Peyer's patch (tissue), 4 donors: ENCODE data around the gene TRAP1. TPM values are rescaled to one million over a fixed set of nuclear protein-coding genes. Genes with fewer than 3 reads are reported as not detected.
A peak's percentile ranks its signal among the peaks of the same experiment; 100 is the strongest.

Experiments
- DNase-seq, 3 donors: peaks; one replicate each; pipeline ENCODE4 v3.0.0-alpha.2; 2017 to 2019
- H3K27ac ChIP-seq, 4 donors: fragments of 200-600 bp; sonication (generic); one replicate each; pipeline ENCODE4 v1.5.1; 2016 to 2019
- H3K27me3 ChIP-seq, 2 donors: fragments of 200-600 bp; sonication (generic); one replicate each; pipeline ENCODE4 v1.5.1; 2019
- H3K36me3 ChIP-seq, 3 donors: fragments of 200-600 bp; sonication (generic); one replicate each; pipeline ENCODE4 v1.5.1; 2016 to 2019
- H3K4me1 ChIP-seq, 4 donors: fragments of 200-600 bp; sonication (generic); one replicate each; pipeline ENCODE4 v1.5.1; 2016 to 2019
- H3K4me3 ChIP-seq, 4 donors: fragments of 200-600 bp; sonication (generic); 1 replicate in 3 of 4; 2 replicates in 1 of 4; pipeline ENCODE4 v1.5.1; 2016 to 2019; ENCODE audit warnings: mild to moderate bottlenecking in 1 of 4
- H3K9me3 ChIP-seq, 4 donors: fragments of 200-600 bp; sonication (generic); one replicate each; pipeline ENCODE4 v1.5.1; 2016 to 2019; ENCODE audit warnings: mild to moderate bottlenecking in 1 of 4
- CTCF ChIP-seq, 6 experiments: fragments of 450-650 bp in 4 of 6; fragments of 200-600 bp in 2 of 6; sonication (generic) in 1 of 6; IDR thresholded peaks; one replicate each; pipeline ENCODE4 v1.5.1; 2017 to 2019; ENCODE audit warnings: antibody characterized with exemption in 6 of 6, mild to moderate bottlenecking in 3 of 6, moderate library complexity in 1 of 6
- POLR2A ChIP-seq, 2 donors: fragments of 450-650 bp; IDR thresholded peaks; one replicate each; pipeline ENCODE4 v1.5.1; 2017; ENCODE audit warnings: antibody characterized with exemption in 2 of 2, mild to moderate bottlenecking in 2 of 2, moderate library complexity in 2 of 2
- total RNA-seq, 4 donors: library from RNA; depleted of rRNA; stranded (reverse); fragments of >200 nt; gene quantifications; one replicate each; pipeline ENCODE4 v1.1.0, GENCODE V29; 2016

The TRAP1 gene
- total RNA-seq, 4 donors from 2014 or later = 18.9 to 151 (median 52.8) TPM

GRCh38 chr16:3732171-3732570, 14.8 kb upstream of the TRAP1 start:
- Histone ChIP-seq H3K4me1 (no peaks in the 10 kb centered on the region), H3K4me3 (no peak overlapping the region), H3K27me3 (no peaks in the 10 kb centered on the region), H3K36me3 (peaks cover 0 to 94% (median 0%) of the 10 kb centered on the region in 3 donors), H3K9me3 (no peaks in the 10 kb centered on the region), H3K27ac (no peak overlapping the region)
- TF ChIP-seq CTCF (IDR thresholded peaks at IDR 0.05) (no peak), POLR2A (IDR thresholded peaks at IDR 0.05) (no peak)
- peak in 1 of 3 donors; percentile 19 for DNase-seq

- TF ChIP-seq CTCF (IDR thresholded peaks at IDR 0.05) = no peak
- TF ChIP-seq POLR2A (IDR thresholded peaks at IDR 0.05) = no peak
- Histone ChIP-seq H3K9me3 (no peaks in the 10 kb centered on the region), H3K36me3 (peaks cover 0 to 95% (median 0%) of the 10 kb centered on the region in 3 donors), H3K4me3 (no peak overlapping the region), H3K27ac (no peak overlapping the region), H3K4me1 (no peaks in the 10 kb centered on the region), H3K27me3 (no peaks in the 10 kb centered on the region)
- peak in 2 of 3 donors; percentile 25 to 46 for DNase-seq
These were observed 14.0 kb upstream of the TRAP1 start for GRCh38 chr16:3731126-3731935.

GRCh38 chr16:3730161-3731125, 13.1 kb upstream of the TRAP1 start:
- no peak overlapping the region for H3K4me3 ChIP-seq
- DNase-seq = peak in 2 of 3 donors; percentile 32 to 36
- H3K9me3 ChIP-seq = no peaks in the 10 kb centered on the region
- no peaks in the 10 kb centered on the region for H3K4me1 ChIP-seq
- peaks cover 0 to 90% (median 0%) of the 10 kb centered on the region in 3 donors for H3K36me3 ChIP-seq
- no peaks in the 10 kb centered on the region for H3K27me3 ChIP-seq
- no peak overlapping the region for H3K27ac ChIP-seq
- TF ChIP-seq CTCF (IDR thresholded peaks at IDR 0.05) (no peak), POLR2A (IDR thresholded peaks at IDR 0.05) (no peak)

- H3K36me3 ChIP-seq = peaks cover 0 to 80% (median 0%) of the 10 kb centered on the region in 3 donors
- no peaks in the 10 kb centered on the region for H3K4me1 ChIP-seq
- peak in 2 of 3 donors; percentile 42 to 43 for DNase-seq
- no peak overlapping the region for H3K27ac ChIP-seq
- TF ChIP-seq POLR2A (IDR thresholded peaks at IDR 0.05) = no peak
- no peak for TF ChIP-seq CTCF (IDR thresholded peaks at IDR 0.05)
- no peak overlapping the region for H3K4me3 ChIP-seq
- H3K9me3 ChIP-seq = no peaks in the 10 kb centered on the region
- H3K27me3 ChIP-seq = no peaks in the 10 kb centered on the region
These were observed 12.1 kb upstream of the TRAP1 start for GRCh38 chr16:3729161-3730112.
